PC-3 (cell line): ENCODE measurements around the gene DISC1.

ENCODE experiments used
- CTCF ChIP-seq: fragments of 300-600 bp; sonication (generic); conservative IDR thresholded peaks from 2 replicates; pipeline ENCODE4 v1.5.1; 2017; ENCODE audit warnings: antibody characterized with exemption, low read depth, mild to moderate bottlenecking, low read length
- EZH2 ChIP-seq: fragments of 300-600 bp; sonication (generic); IDR thresholded peaks from one replicate; pipeline ENCODE4 v1.6.1; 2017; ENCODE audit warnings: antibody characterized with exemption, mild to moderate bottlenecking, low read length; ENCODE audit not compliant: unreplicated experiment

GRCh38 chr1:231721436-231721835 lies 94.8 kb downstream of the DISC1 start:
- TF ChIP-seq CTCF, result no peak
- no peak for TF ChIP-seq EZH2
